Right hindlimb (tissue), 1 donor: Measurements from ENCODE around the gene CALCB.

ENCODE experiments used
- DNase-seq: peaks from one replicate; pipeline ENCODE4 v3.0.0-alpha.2; 2018

The CALCB gene

GRCh38 chr11:15074206-15075161 lies 1.1 kb downstream of the CALCB start:
- DNase-seq: peak; percentile 86

GRCh38 chr11:15075162-15075526 lies 1.8 kb downstream of the CALCB start:
- no peak for DNase-seq

GRCh38 chr11:15091175-15091574 lies 17.8 kb downstream of the CALCB start:
- no peak for DNase-seq

GRCh38 chr11:15091625-15092024 lies 18.2 kb downstream of the CALCB start:
- no peak for DNase-seq

- DNase-seq: no peak
These were observed 20.0 kb downstream of the CALCB start for GRCh38 chr11:15093432-15093831.

GRCh38 chr11:15095736-15096228 lies 22.4 kb downstream of the CALCB start:
- no peak for DNase-seq

- DNase-seq: no peak
These were observed 24.0 kb downstream of the CALCB start for GRCh38 chr11:15097411-15097810.

- no peak for DNase-seq
These were observed 25.9 kb downstream of the CALCB start for GRCh38 chr11:15099267-15099666.

- DNase-seq: peak; percentile 82
These were observed 27.8 kb downstream of the CALCB start for GRCh38 chr11:15101072-15101709.

- no peak for DNase-seq
These were observed 30.8 kb downstream of the CALCB start for GRCh38 chr11:15104166-15104565.

GRCh38 chr11:15106201-15106965 lies 33.0 kb downstream of the CALCB start:
- DNase-seq: no peak

GRCh38 chr11:15107730-15108515 lies 34.5 kb downstream of the CALCB start:
- DNase-seq: no peak

- no peak for DNase-seq
These were observed 35.3 kb downstream of the CALCB start for GRCh38 chr11:15108592-15109130.

- no peak for DNase-seq
These were observed 36.2 kb downstream of the CALCB start for GRCh38 chr11:15109602-15110001.

- DNase-seq: no peak
These were observed 37.8 kb downstream of the CALCB start for GRCh38 chr11:15111215-15111614.

- peak; percentile 90 for DNase-seq
These were observed 38.7 kb downstream of the CALCB start for GRCh38 chr11:15112131-15112541.

GRCh38 chr11:15113381-15113780 lies 40.0 kb downstream of the CALCB start:
- no peak for DNase-seq

GRCh38 chr11:15114501-15115475 lies 41.4 kb downstream of the CALCB start, which contains the start of gene INSC:
Gene INSC, plus strand, starts transcription at chr11:15114923. Its CDS starts 34,252 bp downstream, at chr11:15149175.
- DNase-seq: peak; percentile 75

- DNase-seq: no peak
These were observed 42.3 kb downstream of the CALCB start for GRCh38 chr11:15115686-15116085.

GRCh38 chr11:15117751-15118150 lies 44.4 kb downstream of the CALCB start:
- DNase-seq: no peak

- DNase-seq: no peak
These were observed 45.0 kb downstream of the CALCB start for GRCh38 chr11:15118431-15118830.
